HG03354 (cell line): ENCODE measurements around the gene TNNI2.
"Not testable (repeated sequence)": the region's sequence is repeated elsewhere in the genome, so short reads cannot be mapped to it uniquely, and the experiment has no call there.

Source experiments
- ATAC-seq: cut with Tn5 transposase; IDR thresholded peaks from one replicate; pipeline ENCODE4 v1.9.1; 2021; ENCODE audit warnings: mild to moderate bottlenecking; ENCODE audit not compliant: unreplicated experiment, poor library complexity, severe bottlenecking

TNNI2 gene

GRCh38 chr11:1838426-1839144, at the start of gene TNNI2:
Gene TNNI2, plus strand, starts transcription at chr11:1838981. Its CDS starts 716 bp downstream, at chr11:1839697.
- ATAC-seq: no peak

GRCh38 chr11:1791912-1792311, 46.9 kb upstream of the TNNI2 start:
- no peak for ATAC-seq

GRCh38 chr11:1792461-1792860, 46.3 kb upstream of the TNNI2 start:
- no peak for ATAC-seq

GRCh38 chr11:1793081-1793480, 45.7 kb upstream of the TNNI2 start:
- ATAC-seq: no peak

- ATAC-seq: no peak
Measured at GRCh38 chr11:1796413-1797011, 42.3 kb upstream of the TNNI2 start.

- no peak for ATAC-seq
Measured at GRCh38 chr11:1797391-1798125, 41.2 kb upstream of the TNNI2 start.

GRCh38 chr11:1803246-1803645, 35.5 kb upstream of the TNNI2 start:
- no peak for ATAC-seq

- ATAC-seq: not testable (repeated sequence)
Measured at GRCh38 chr11:1803835-1804519, 34.8 kb upstream of the TNNI2 start.

GRCh38 chr11:1805525-1805924, 33.3 kb upstream of the TNNI2 start:
- no peak for ATAC-seq

- ATAC-seq: no peak
Measured at GRCh38 chr11:1807264-1807995, 31.4 kb upstream of the TNNI2 start.

GRCh38 chr11:1810761-1811160, 28.0 kb upstream of the TNNI2 start:
- no peak for ATAC-seq

- no peak for ATAC-seq
Measured at GRCh38 chr11:1812274-1812673, 26.5 kb upstream of the TNNI2 start.

GRCh38 chr11:1812801-1813200, 26.0 kb upstream of the TNNI2 start:
- ATAC-seq: no peak

- ATAC-seq: not testable (repeated sequence)
Measured at GRCh38 chr11:1813356-1813755, 25.4 kb upstream of the TNNI2 start.

- ATAC-seq: no peak
Measured at GRCh38 chr11:1814691-1815090, 24.1 kb upstream of the TNNI2 start.

- ATAC-seq: no peak
Measured at GRCh38 chr11:1815311-1815710, 23.5 kb upstream of the TNNI2 start.

- no peak for ATAC-seq
Measured at GRCh38 chr11:1815751-1816150, 23.0 kb upstream of the TNNI2 start.

- no peak for ATAC-seq
Measured at GRCh38 chr11:1817000-1817399, 21.8 kb upstream of the TNNI2 start.

GRCh38 chr11:1817511-1817910, 21.3 kb upstream of the TNNI2 start:
- no peak for ATAC-seq

GRCh38 chr11:1819074-1819473, 19.7 kb upstream of the TNNI2 start:
- no peak for ATAC-seq
